OCI-LY7 (cell line): ENCODE measurements around the gene LPCAT3.

ENCODE experiments used
- CTCF ChIP-seq: fragments of 200-600 bp; sonication (generic); conservative IDR thresholded peaks from 2 replicates; pipeline ENCODE4 v1.5.1; 2014; ENCODE audit warnings: mild to moderate bottlenecking, antibody characterized with exemption, low read length, moderate library complexity, mixed read lengths
- EZH2phosphoT487 ChIP-seq: fragments of 200-600 bp; sonication (generic); IDR thresholded peaks from 2 replicates; pipeline ENCODE4 v1.6.1; 2018; ENCODE audit warnings: low read depth, borderline replicate concordance, mild to moderate bottlenecking, mixed run types, antibody characterized with exemption, low read length, moderate library complexity, mixed read lengths

GRCh38 chr12:6965714-6966113 is 52.6 kb downstream of the LPCAT3 start:
- TF ChIP-seq CTCF (no peak), EZH2phosphoT487 (no peak)
